HG03066 (cell line): ENCODE measurements around the gene CPD.
"Not testable (repeated sequence)": the region's sequence is repeated elsewhere in the genome, so short reads cannot be mapped to it uniquely, and the experiment has no call there.

Experiments used
- ATAC-seq: cut with Tn5 transposase; IDR thresholded peaks from one replicate; pipeline ENCODE4 v1.9.1; 2021; ENCODE audit warnings: low read depth; ENCODE audit not compliant: unreplicated experiment

The CPD gene

GRCh38 chr17:30381340-30381659, 2.6 kb downstream of the CPD start:
- ATAC-seq, result no peak

- ATAC-seq, result no peak
Measured at GRCh38 chr17:30382345-30382744, 3.6 kb downstream of the CPD start.

- no peak for ATAC-seq
Measured at GRCh38 chr17:30388321-30389179, 9.8 kb downstream of the CPD start.

GRCh38 chr17:30389756-30390300, 11.1 kb downstream of the CPD start:
- ATAC-seq, result no peak

GRCh38 chr17:30391534-30391933, 12.8 kb downstream of the CPD start:
- no peak for ATAC-seq

- ATAC-seq, result no peak
Measured at GRCh38 chr17:30393491-30393890, 14.8 kb downstream of the CPD start.

- no peak for ATAC-seq
Measured at GRCh38 chr17:30393911-30394867, 15.5 kb downstream of the CPD start.

GRCh38 chr17:30395398-30396022, 16.8 kb downstream of the CPD start:
- ATAC-seq, result no peak

GRCh38 chr17:30396129-30396528, 17.4 kb downstream of the CPD start:
- ATAC-seq, result no peak

- no peak for ATAC-seq
Measured at GRCh38 chr17:30396612-30397011, 17.9 kb downstream of the CPD start.

- ATAC-seq, result no peak
Measured at GRCh38 chr17:30398328-30399041, 19.8 kb downstream of the CPD start.

- ATAC-seq, result no peak
Measured at GRCh38 chr17:30401097-30401496, 22.4 kb downstream of the CPD start.

- no peak for ATAC-seq
Measured at GRCh38 chr17:30405161-30405560, 26.4 kb downstream of the CPD start.

- ATAC-seq, result not testable (repeated sequence)
Measured at GRCh38 chr17:30410627-30411026, 31.9 kb downstream of the CPD start.

- not testable (repeated sequence) for ATAC-seq
Measured at GRCh38 chr17:30412008-30412496, 33.3 kb downstream of the CPD start.

GRCh38 chr17:30413109-30413508, 34.4 kb downstream of the CPD start:
- no peak for ATAC-seq

- ATAC-seq, result no peak
Measured at GRCh38 chr17:30414486-30414885, 35.8 kb downstream of the CPD start.

- no peak for ATAC-seq
Measured at GRCh38 chr17:30415491-30415890, 36.8 kb downstream of the CPD start.

- ATAC-seq, result not testable (repeated sequence)
Measured at GRCh38 chr17:30418070-30418469, 39.3 kb downstream of the CPD start.

- ATAC-seq, result no peak
Measured at GRCh38 chr17:30421592-30421991, 42.9 kb downstream of the CPD start.
